Colonic mucosa (tissue), 4 donors: ENCODE data around the gene FBXW2. TPM values are rescaled to one million over a fixed set of nuclear protein-coding genes. Genes with fewer than 3 reads are reported as not detected.

ENCODE experiments used
- DNase-seq: peaks from one replicate; pipeline ENCODE4 v3.0.0-alpha.2; 2020
- H3K27ac ChIP-seq: fragments of 200-600 bp; one replicate; pipeline ENCODE4 v1.8.0; 2021
- H3K27me3 ChIP-seq: fragments of 200-600 bp; one replicate; pipeline ENCODE4 v1.8.0; 2021
- H3K36me3 ChIP-seq: fragments of 200-600 bp; one replicate; pipeline ENCODE4 v1.8.0; 2021
- H3K4me1 ChIP-seq: fragments of 200-600 bp; one replicate; pipeline ENCODE4 v1.8.0; 2021; ENCODE audit warnings: mild to moderate bottlenecking
- H3K4me3 ChIP-seq: fragments of 200-600 bp; one replicate; pipeline ENCODE4 v1.8.0; 2021
- H3K9ac ChIP-seq, 2 donors: one replicate each; pipeline ENCODE4 v1.7.0; 2013; ENCODE audit warnings: control low read depth in 2 of 2, low read depth in 2 of 2, low read length in 2 of 2
- H3K9me3 ChIP-seq: fragments of 200-600 bp; one replicate; pipeline ENCODE4 v1.8.0; 2021
- intact Hi-C: fragments of 100-400 bp; cut with DNase I; formaldehyde crosslinking; loops from one replicate; pipeline ENCODE4 v1.14.1; 2022
- total RNA-seq, 2 donors: library from RNA; stranded (reverse); fragmentation: NEBNext Ultra II Directional in 1 of 2; extraction: Animal tissue kit (Norgen Biotek cat#: 25700) in 1 of 2; gene quantifications; one replicate each; pipeline ENCODE4 v1.2.1, GENCODE V29; 2021
- TF ChIP-seq, protein P1 (sequence below): fragments of 200-600 bp; IDR thresholded peaks from one replicate; pipeline ENCODE4 v1.8.0; 2022; ENCODE audit warnings: antibody characterized with exemption, mild to moderate bottlenecking
- donor health status: healthy.
- donor health status: DM: no; HTN: no; CAD: no.
- donor health status: DM: no; HTN: no; CAD: no.

FBXW2 gene
- total RNA-seq, 2 donors from 2014 or later = 52.1 to 53.5 TPM

DNA sequence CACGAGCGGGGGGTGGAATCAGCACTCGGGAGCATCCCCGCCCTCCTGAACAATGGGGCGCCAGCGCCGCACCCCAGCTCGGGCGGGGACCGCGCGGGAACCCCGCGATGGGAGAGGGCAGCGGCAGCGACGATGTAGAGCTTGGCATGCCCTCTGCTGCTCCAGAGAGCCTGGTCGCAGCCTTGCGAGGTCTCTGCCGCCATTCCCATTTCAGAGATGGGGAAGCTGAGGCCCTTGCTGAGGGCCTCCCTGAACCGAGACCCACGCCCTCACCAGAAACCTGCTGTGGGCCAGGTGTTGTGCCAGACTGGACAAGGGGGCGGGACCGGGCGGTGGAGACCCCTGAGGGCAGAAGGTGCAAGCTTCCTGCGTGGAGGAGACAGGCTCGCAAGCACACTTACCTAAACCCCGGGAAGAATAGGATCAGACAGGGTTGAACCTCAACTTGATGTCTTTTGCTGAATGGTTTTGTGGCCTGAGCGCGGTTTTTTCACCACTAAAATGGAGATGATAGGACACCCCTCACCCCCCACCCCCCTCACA lies 78.3 kb downstream of the FBXW2 start:
- Histone ChIP-seq H3K27ac (peak overlapping the region; percentile 68), H3K9me3 (no peaks in the 10 kb centered on the region), H3K27me3 (no peaks in the 10 kb centered on the region), H3K36me3 (no peaks in the 10 kb centered on the region), H3K9ac (peak overlapping the region; percentile 85 to 87), H3K4me3 (peak overlapping the region; percentile 66), H3K4me1 (peaks cover 4% of the 10 kb centered on the region)
- intact Hi-C loops = no loop called here
- TF ChIP-seq, protein P1, sequence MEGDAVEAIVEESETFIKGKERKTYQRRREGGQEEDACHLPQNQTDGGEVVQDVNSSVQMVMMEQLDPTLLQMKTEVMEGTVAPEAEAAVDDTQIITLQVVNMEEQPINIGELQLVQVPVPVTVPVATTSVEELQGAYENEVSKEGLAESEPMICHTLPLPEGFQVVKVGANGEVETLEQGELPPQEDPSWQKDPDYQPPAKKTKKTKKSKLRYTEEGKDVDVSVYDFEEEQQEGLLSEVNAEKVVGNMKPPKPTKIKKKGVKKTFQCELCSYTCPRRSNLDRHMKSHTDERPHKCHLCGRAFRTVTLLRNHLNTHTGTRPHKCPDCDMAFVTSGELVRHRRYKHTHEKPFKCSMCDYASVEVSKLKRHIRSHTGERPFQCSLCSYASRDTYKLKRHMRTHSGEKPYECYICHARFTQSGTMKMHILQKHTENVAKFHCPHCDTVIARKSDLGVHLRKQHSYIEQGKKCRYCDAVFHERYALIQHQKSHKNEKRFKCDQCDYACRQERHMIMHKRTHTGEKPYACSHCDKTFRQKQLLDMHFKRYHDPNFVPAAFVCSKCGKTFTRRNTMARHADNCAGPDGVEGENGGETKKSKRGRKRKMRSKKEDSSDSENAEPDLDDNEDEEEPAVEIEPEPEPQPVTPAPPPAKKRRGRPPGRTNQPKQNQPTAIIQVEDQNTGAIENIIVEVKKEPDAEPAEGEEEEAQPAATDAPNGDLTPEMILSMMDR = no peak
- peak; percentile 41 for DNase-seq

DNA sequence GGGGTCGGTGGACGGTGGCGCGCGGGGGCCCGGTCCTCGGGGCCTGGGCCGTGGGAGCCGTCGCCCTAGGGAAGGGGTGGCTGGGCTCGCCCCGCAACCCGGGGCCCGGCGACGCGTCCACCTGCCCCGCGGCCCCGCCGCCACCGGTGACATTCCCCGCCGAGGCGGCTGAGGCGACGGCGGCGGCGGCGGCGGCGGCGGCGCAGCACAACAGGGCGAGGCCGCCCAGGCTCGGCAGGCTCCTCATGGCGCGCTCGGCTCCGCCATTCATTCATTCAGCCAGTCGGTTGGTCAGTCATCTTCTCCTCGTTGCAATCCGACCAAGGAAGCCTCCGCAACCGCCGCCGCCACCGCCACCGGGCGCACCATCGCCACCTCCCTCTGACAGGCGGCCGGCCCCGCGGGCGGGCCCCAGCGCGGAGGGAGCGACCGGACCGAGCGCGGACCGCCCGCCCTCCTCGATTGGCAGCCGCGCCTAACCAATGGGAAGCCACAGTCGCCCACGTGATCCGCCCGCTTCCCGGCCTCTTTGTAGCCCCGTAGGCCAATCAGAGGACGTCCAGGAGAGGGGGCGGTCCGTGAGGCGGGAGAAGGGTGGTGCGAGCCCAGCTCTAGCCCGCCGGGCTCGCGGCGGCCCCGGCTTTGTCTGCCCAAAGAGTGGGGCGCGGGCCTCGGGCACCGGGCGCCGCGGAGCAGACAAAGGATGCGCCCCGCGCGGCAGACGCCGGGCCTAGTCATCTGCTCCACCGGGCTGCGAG lies 78.9 kb downstream of the FBXW2 start, which contains the start of gene MEGF9:
Gene MEGF9 (minus strand): TSS at position 383 of the 758 bp plus-strand sequence. CDS start 112 bp downstream, at position 271.
- TF ChIP-seq, protein P1 = no peak
- intact Hi-C loops = no loop called here
- Histone ChIP-seq H3K27me3 (no peaks in the 10 kb centered on the region), H3K27ac (peak within 1 kb of the TSS; percentile 68), H3K4me3 (peak within 1 kb of the TSS; percentile 66), H3K36me3 (no peaks in the 10 kb centered on the region), H3K9ac (peak within 1 kb of the TSS; percentile 88 to 91), H3K4me1 (peaks cover 4% of the 10 kb centered on the region), H3K9me3 (no peaks in the 10 kb centered on the region)
- DNase-seq = peak; percentile 99

DNA sequence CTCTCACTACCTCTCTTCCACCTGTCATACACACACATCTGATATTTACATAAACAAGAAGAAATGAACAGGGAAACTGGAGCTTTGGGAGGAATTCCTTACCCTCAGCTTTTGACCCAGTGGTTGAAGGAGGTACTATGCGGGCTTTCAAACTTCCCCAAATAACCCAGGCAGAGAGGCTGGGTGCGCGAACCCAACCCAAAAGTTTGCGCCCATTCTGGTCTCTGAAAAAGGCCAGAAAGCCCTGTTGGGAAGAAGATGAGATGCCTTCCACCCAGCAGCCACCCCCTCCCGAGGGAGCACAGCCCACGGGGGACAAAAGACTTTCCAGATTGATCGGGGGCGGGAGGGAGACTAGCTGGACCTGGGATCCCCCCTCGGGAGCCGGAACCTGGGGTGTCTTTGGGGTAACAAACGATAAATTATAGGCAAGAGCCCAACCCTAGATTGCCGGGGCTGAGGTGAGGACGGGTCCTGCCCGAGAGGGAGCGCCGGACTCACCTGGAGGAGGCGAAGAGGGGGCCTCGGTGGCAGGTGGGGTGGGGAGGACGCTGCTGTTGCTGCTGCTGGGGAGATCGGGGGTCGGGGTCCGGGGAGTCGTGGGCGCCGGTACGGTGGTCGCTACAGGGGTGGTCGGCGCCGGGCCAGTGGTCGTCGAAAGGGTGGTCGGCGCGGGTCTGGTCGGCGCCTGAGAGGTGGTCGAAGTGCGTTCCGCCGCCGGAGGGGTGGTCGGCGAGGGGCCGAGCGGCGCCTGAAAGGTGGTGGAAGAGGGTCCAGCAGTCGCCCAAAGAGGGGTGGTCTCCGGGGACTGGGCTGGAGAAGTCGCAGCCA lies 79.7 kb downstream of the FBXW2 start:
- no peaks in the 10 kb centered on the region for H3K36me3 ChIP-seq
- peak; percentile 39 for DNase-seq
- H3K4me3 ChIP-seq = peak overlapping the region; percentile 66
- peaks cover 4% of the 10 kb centered on the region for H3K4me1 ChIP-seq
- H3K9me3 ChIP-seq = no peaks in the 10 kb centered on the region
- TF ChIP-seq, protein P1 = no peak
- intact Hi-C loops = no loop called here
- H3K9ac ChIP-seq = peak overlapping the region; percentile 88 to 91
- no peaks in the 10 kb centered on the region for H3K27me3 ChIP-seq
- peak overlapping the region; percentile 54 for H3K27ac ChIP-seq

DNA sequence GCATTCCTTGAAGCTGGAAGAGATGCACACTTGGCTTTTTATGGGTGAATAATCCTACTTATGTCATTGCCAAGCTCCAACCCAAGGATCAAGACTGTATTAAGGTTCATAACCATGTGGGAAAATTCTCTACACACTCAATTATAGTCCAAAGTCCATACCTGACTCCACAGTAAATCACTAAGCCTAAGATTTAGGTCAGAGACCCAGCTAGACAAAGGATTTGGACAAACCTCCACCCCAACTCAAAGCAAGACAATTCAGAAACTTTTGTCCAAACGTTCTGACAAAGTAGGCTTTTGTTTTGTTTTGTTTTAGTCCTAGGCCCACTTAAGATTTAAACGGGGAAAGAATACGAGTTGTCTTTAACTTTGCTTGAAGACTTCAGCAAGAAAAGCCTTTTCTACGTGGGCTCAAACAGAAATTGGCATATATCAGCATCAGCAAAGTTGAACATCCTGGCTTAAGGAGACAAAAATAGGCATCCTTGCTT lies 80.6 kb downstream of the FBXW2 start:
- no peak for DNase-seq
- Histone ChIP-seq H3K9me3 (no peaks in the 10 kb centered on the region), H3K4me1 (peaks cover 4% of the 10 kb centered on the region), H3K4me3 (peak overlapping the region; percentile 66), H3K9ac (peak overlapping the region in 1 of 2 donors; percentile 88), H3K27me3 (no peaks in the 10 kb centered on the region), H3K27ac (peak overlapping the region; percentile 54), H3K36me3 (no peaks in the 10 kb centered on the region)
- TF ChIP-seq, protein P1 = no peak
- intact Hi-C loops = no loop called here

DNA sequence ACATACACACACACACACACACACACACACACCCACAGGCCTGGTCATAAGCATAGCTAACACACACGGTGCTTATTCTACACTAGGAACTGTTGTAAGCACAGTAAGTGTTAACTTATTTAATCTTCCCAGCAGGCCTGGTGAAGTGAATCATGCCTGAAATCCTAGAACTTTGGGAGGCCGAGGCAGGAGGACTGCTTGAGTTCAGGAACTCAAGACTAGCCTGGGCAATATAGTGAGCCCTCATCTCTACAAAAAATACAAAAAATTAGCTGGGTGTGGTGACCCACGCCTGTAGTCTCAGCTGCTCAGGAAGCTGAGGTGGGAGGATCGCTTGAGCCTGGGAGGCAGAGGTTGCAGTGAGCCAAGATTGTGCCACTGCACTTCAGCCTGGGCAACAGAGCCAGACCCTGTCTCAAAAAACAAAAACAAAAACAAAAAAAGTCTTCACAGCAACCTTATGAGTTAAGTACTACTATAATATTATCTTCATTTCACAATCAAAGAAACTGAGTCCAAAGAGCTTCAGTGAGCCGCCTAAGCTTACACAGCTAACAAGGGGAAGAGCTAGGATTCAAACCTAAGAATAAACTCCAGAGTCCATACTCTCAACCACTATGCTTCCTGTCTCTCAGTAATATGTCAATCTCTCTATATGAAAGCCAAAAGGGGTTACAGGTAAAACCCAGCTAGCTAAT lies 81.2 kb downstream of the FBXW2 start:
- Histone ChIP-seq H3K36me3 (no peaks in the 10 kb centered on the region), H3K4me3 (no peak overlapping the region), H3K27ac (peak overlapping the region; percentile 54), H3K9me3 (no peaks in the 10 kb centered on the region), H3K4me1 (peaks cover 4% of the 10 kb centered on the region), H3K9ac (peak overlapping the region in 1 of 2 donors; percentile 88), H3K27me3 (no peaks in the 10 kb centered on the region)
- intact Hi-C loops = no loop called here
- TF ChIP-seq, protein P1 = no peak
- DNase-seq = no peak
